ENCODE results near the gene RAB3IP.

Gene RAB3IP

GRCh38 chr12:69738351-69739286 lies at the start of gene RAB3IP:
Gene RAB3IP, plus strand, starts transcription at chr12:69738860. Its CDS starts 16,549 bp downstream, at chr12:69755409.
- H3K4me3 ChIP-seq (ENCODE audit: low read length): peak within 1 kb of the TSS; percentile 76
- no peak for TF ChIP-seq ZNF274 (IDR thresholded peaks at IDR 0.05; ENCODE audit: low read depth, low read length)

- H3K4me3 ChIP-seq (ENCODE audit: low read length): no peak overlapping the region
- TF ChIP-seq ZNF274 (IDR thresholded peaks at IDR 0.05; ENCODE audit: low read depth, low read length): no peak
Measured at GRCh38 chr12:69689638-69690037, 49.0 kb upstream of the RAB3IP start.

GRCh38 chr12:69694123-69694522 lies 44.5 kb upstream of the RAB3IP start:
- H3K4me3 ChIP-seq (ENCODE audit: low read length): no peak overlapping the region
- no peak for TF ChIP-seq ZNF274 (IDR thresholded peaks at IDR 0.05; ENCODE audit: low read depth, low read length)

GRCh38 chr12:69698054-69698453 lies 40.6 kb upstream of the RAB3IP start:
- H3K4me3 ChIP-seq (ENCODE audit: low read length): no peak overlapping the region
- no peak for TF ChIP-seq ZNF274 (IDR thresholded peaks at IDR 0.05; ENCODE audit: low read depth, low read length)

- no peak for TF ChIP-seq ZNF274 (IDR thresholded peaks at IDR 0.05; ENCODE audit: low read depth, low read length)
- H3K4me3 ChIP-seq (ENCODE audit: low read length): no peak within 1 kb of the TSS
Measured at GRCh38 chr12:69698769-69699540, 39.7 kb upstream of the RAB3IP start, which contains the start of gene BEST3. Gene BEST3, minus strand, starts transcription at chr12:69699303. Its CDS starts 1,505 bp downstream, at chr12:69697798.

GRCh38 chr12:69701826-69702225 lies 36.8 kb upstream of the RAB3IP start:
- TF ChIP-seq ZNF274 (IDR thresholded peaks at IDR 0.05; ENCODE audit: low read depth, low read length): no peak
- H3K4me3 ChIP-seq (ENCODE audit: low read length): no peak overlapping the region

- TF ChIP-seq ZNF274 (IDR thresholded peaks at IDR 0.05; ENCODE audit: low read depth, low read length): no peak
- H3K4me3 ChIP-seq (ENCODE audit: low read length): no peak overlapping the region
Measured at GRCh38 chr12:69703146-69703642, 35.5 kb upstream of the RAB3IP start.

- H3K4me3 ChIP-seq (ENCODE audit: low read length): no peak overlapping the region
- no peak for TF ChIP-seq ZNF274 (IDR thresholded peaks at IDR 0.05; ENCODE audit: low read depth, low read length)
Measured at GRCh38 chr12:69704357-69704756, 34.3 kb upstream of the RAB3IP start.

- no peak for TF ChIP-seq ZNF274 (IDR thresholded peaks at IDR 0.05; ENCODE audit: low read depth, low read length)
- H3K4me3 ChIP-seq (ENCODE audit: low read length): no peak overlapping the region
Measured at GRCh38 chr12:69708649-69709048, 30.0 kb upstream of the RAB3IP start.

GRCh38 chr12:69712826-69713225 lies 25.8 kb upstream of the RAB3IP start:
- no peak for TF ChIP-seq ZNF274 (IDR thresholded peaks at IDR 0.05; ENCODE audit: low read depth, low read length)

GRCh38 chr12:69714542-69714941 lies 24.1 kb upstream of the RAB3IP start:
- no peak overlapping the region for H3K4me3 ChIP-seq (ENCODE audit: low read length)
- no peak for TF ChIP-seq ZNF274 (IDR thresholded peaks at IDR 0.05; ENCODE audit: low read depth, low read length)

More at GRCh38 chr12:69712826-69713225, 25.8 kb upstream of the RAB3IP start:
- no peak overlapping the region for H3K4me3 ChIP-seq (ENCODE audit: low read length)

- TF ChIP-seq ZNF274 (IDR thresholded peaks at IDR 0.05; ENCODE audit: low read depth, low read length): no peak
- H3K4me3 ChIP-seq (ENCODE audit: low read length): no peak overlapping the region
Measured at GRCh38 chr12:69719336-69720316, 19.0 kb upstream of the RAB3IP start.

- H3K4me3 ChIP-seq (ENCODE audit: low read length): no peak overlapping the region
- no peak for TF ChIP-seq ZNF274 (IDR thresholded peaks at IDR 0.05; ENCODE audit: low read depth, low read length)
Measured at GRCh38 chr12:69720750-69721149, 17.9 kb upstream of the RAB3IP start.
